ENCODE measurements around the gene MARK1. TPM values are rescaled to one million over a fixed set of nuclear protein-coding genes. Genes with fewer than 3 reads are reported as not detected.

MARK1 gene
- total RNA-seq, 1 experiment from 2014 or later, result 0.05 TPM

GRCh38 chr1:220711056-220711809 is 183.3 kb downstream of the MARK1 start:
- DNase-seq, result no peak
- no peak for TF ChIP-seq CTCF (IDR thresholded peaks at IDR 0.05; ENCODE audit: insufficient read depth in 1 of 2, low read depth in 1 of 2, low read length in 1 of 2, severe bottlenecking in 1 of 2, unreplicated experiment in 1 of 2)
- ChIA-PET CTCF (no interaction called here), POLR2A (no interaction called here)
- Histone ChIP-seq H3K27me3 (replicated peaks; ENCODE audit: control insufficient read depth, insufficient read depth, low read length) (no peaks in the 10 kb centered on the region), H3K9me3 (no peaks in the 10 kb centered on the region), H3K4me1 (peaks cover 7% of the 10 kb centered on the region; the same call in 1 of the 2 replicates), H3K36me3 (ENCODE audit: control insufficient read depth, insufficient read depth, low read length) (no peaks in the 10 kb centered on the region), H3K4me3 (ENCODE audit: low read depth, low read length) (no peak overlapping the region)
- no peaks in the 10 kb centered on the region for H3K9me3 Mint-ChIP-seq (ENCODE audit: unreplicated experiment)
- no peaks in the 10 kb centered on the region for H3K36me3 Mint-ChIP-seq (ENCODE audit: insufficient read depth, unreplicated experiment)
- no peak overlapping the region for H3K4me3 Mint-ChIP-seq (ENCODE audit: unreplicated experiment)
- H3K27ac Mint-ChIP-seq (ENCODE audit: unreplicated experiment), result no peak overlapping the region
- no peaks in the 10 kb centered on the region for H3K4me1 Mint-ChIP-seq (ENCODE audit: low read depth, unreplicated experiment)
- intact Hi-C loops (cut with micrococcal nuclease; ENCODE audit: unreplicated experiment), result no loop called here
- no peaks in the 10 kb centered on the region for H3K27me3 Mint-ChIP-seq (ENCODE audit: insufficient read depth, unreplicated experiment)
- BruUV-seq (replicated peaks), result no TSS peak

Other genes starting within 250 kb of the MARK1 start
- 26.5 and 33.9 TPM in 2 replicates for gene C1orf115, start 162.2 kb downstream of the MARK1 start, total RNA-seq (2022)
- gene MTARC2, start 220.2 kb downstream of the MARK1 start, total RNA-seq (2022), result 15.8 and 16.5 TPM in 2 replicates

All from Caco-2 (cell line).